Kidney glomerular epithelial cell (primary cell): ENCODE data around the gene CEP55.
"Not testable (repeated sequence)": the region's sequence is repeated elsewhere in the genome, so short reads cannot be mapped to it uniquely, and the experiment has no call there.

Experiments used
- DNase-seq: peaks from one replicate; lab custom pipeline; 2025; lab: John Stamatoyannopoulos, UW

Gene CEP55

GRCh38 chr10:93513091-93513490 lies 16.7 kb downstream of the CEP55 start:
- no peak for DNase-seq

- DNase-seq, result no peak
Observed at GRCh38 chr10:93514521-93514920, 18.1 kb downstream of the CEP55 start.

- DNase-seq, result no peak
Observed at GRCh38 chr10:93515071-93516005, 18.9 kb downstream of the CEP55 start.

- DNase-seq, result no peak
Observed at GRCh38 chr10:93516006-93516380, 19.6 kb downstream of the CEP55 start.

- no peak for DNase-seq
Observed at GRCh38 chr10:93518531-93518930, 22.1 kb downstream of the CEP55 start.

- no peak for DNase-seq
Observed at GRCh38 chr10:93535293-93535692, 38.9 kb downstream of the CEP55 start.

- DNase-seq, result not testable (repeated sequence)
Observed at GRCh38 chr10:93540871-93541270, 44.5 kb downstream of the CEP55 start.

GRCh38 chr10:93541402-93542357 lies 45.3 kb downstream of the CEP55 start:
- peak; percentile 35 for DNase-seq

GRCh38 chr10:93542358-93542791 lies 46.0 kb downstream of the CEP55 start:
- DNase-seq, result no peak

- DNase-seq, result not testable (repeated sequence)
Observed at GRCh38 chr10:93546995-93547394, 50.6 kb downstream of the CEP55 start.

GRCh38 chr10:93547522-93547921 lies 51.1 kb downstream of the CEP55 start:
- no peak for DNase-seq

- DNase-seq, result no peak
Observed at GRCh38 chr10:93548376-93549071, 52.1 kb downstream of the CEP55 start.

GRCh38 chr10:93550606-93551005 lies 54.2 kb downstream of the CEP55 start:
- DNase-seq, result no peak

- no peak for DNase-seq
Observed at GRCh38 chr10:93552780-93553179, 56.4 kb downstream of the CEP55 start.

- DNase-seq, result no peak
Observed at GRCh38 chr10:93553482-93554315, 57.3 kb downstream of the CEP55 start.

GRCh38 chr10:93554316-93554663 lies 57.9 kb downstream of the CEP55 start:
- no peak for DNase-seq

- peak; percentile 42 for DNase-seq
Observed at GRCh38 chr10:93554760-93555432, 58.5 kb downstream of the CEP55 start.

GRCh38 chr10:93559490-93559889 lies 63.1 kb downstream of the CEP55 start:
- DNase-seq, result no peak

- no peak for DNase-seq
Observed at GRCh38 chr10:93560541-93560940, 64.1 kb downstream of the CEP55 start.

GRCh38 chr10:93565446-93565845 lies 69.0 kb downstream of the CEP55 start:
- DNase-seq, result no peak
